Panc1 (cell line): ENCODE data around the gene GOLGA6L10. TPM values are rescaled to one million over a fixed set of nuclear protein-coding genes. Genes with fewer than 3 reads are reported as not detected.

Experiments
- ATAC-seq: fragments of 200-7000 bp; cut with Tn5 transposase; 2 replicates; pipeline ENCODE4 v1.9.1; 2020; ENCODE audit warnings: mild to moderate bottlenecking, moderate library complexity
- BruUV-seq: library from RNA; stranded (reverse); fragments of 400-500 nt; replicated peaks from 2 replicates; lab custom pipeline; 2021; lab: Mats Ljungman, UMichigan
- CTCF ChIA-PET: fragments of 300-600 bp; sonication (Branson Sonifier 250); formaldehyde crosslinking; loops from one replicate; lab custom pipeline; 2022; ENCODE audit warnings: antibody characterized with exemption; lab: Charles Lee
- POLR2A ChIA-PET: fragments of 300-600 bp; sonication (Branson Sonifier 250); formaldehyde crosslinking; loops from one replicate; lab custom pipeline; 2022; ENCODE audit warnings: antibody characterized with exemption; lab: Charles Lee
- DNase-seq: peaks from one replicate; pipeline ENCODE4 v3.0.0-alpha.2; 2010; ENCODE audit warnings: low read depth, low spot score
- H3K27ac ChIP-seq: 2 replicates; pipeline ENCODE4 v1.5.1; 2011; ENCODE audit warnings: mild to moderate bottlenecking, low read length, inconsistent platforms
- H3K27me3 ChIP-seq: fragments of 200-500 bp; sonication (Bioruptor generic); 2 replicates; pipeline ENCODE4 v1.6.0; 2014; ENCODE audit warnings: low read length, inconsistent platforms; ENCODE audit not compliant: control insufficient read depth, insufficient read depth
- H3K36me3 ChIP-seq: fragments of 200-500 bp; sonication (Bioruptor generic); 2 replicates; pipeline ENCODE4 v1.5.1; 2014; ENCODE audit warnings: inconsistent platforms, mild to moderate bottlenecking, low read length, moderate library complexity; ENCODE audit not compliant: control insufficient read depth, insufficient read depth
- H3K4me1 ChIP-seq: 2 replicates; pipeline ENCODE4 v1.5.1; 2011; ENCODE audit warnings: inconsistent platforms, mild to moderate bottlenecking, low read length, moderate library complexity; ENCODE audit not compliant: control insufficient read depth, insufficient read depth
- H3K4me3 ChIP-seq, 2 experiments: 2 replicates each; pipeline ENCODE4 v1.5.1; 2011 to 2012; ENCODE audit warnings: low read depth in 2 of 2, low read length in 2 of 2, mild to moderate bottlenecking in 2 of 2, inconsistent platforms in 1 of 2, moderate library complexity in 1 of 2
- H3K9me3 ChIP-seq: fragments of 200-500 bp; sonication (Bioruptor generic); 2 replicates; pipeline ENCODE4 v1.5.1; 2014; ENCODE audit warnings: low read depth, mild to moderate bottlenecking, inconsistent platforms, low read length, moderate library complexity; ENCODE audit not compliant: control insufficient read depth, insufficient read depth
- CTCF ChIP-seq: fragments of 450-650 bp; IDR thresholded peaks from 2 replicates; pipeline ENCODE4 v1.5.1; 2017; ENCODE audit warnings: mild to moderate bottlenecking
- POLR2AphosphoS5 ChIP-seq: IDR thresholded peaks from 2 replicates; pipeline ENCODE4 v1.6.1; 2012; ENCODE audit warnings: mild to moderate bottlenecking, low read depth, low read length, moderate library complexity
- REST ChIP-seq, 2 experiments: IDR thresholded peaks; 2 replicates each; pipeline ENCODE4 v1.6.1; 2011 to 2012; ENCODE audit warnings: low read depth in 2 of 2, control low read depth in 1 of 2, low read length in 1 of 2, mild to moderate bottlenecking in 1 of 2, moderate library complexity in 1 of 2; ENCODE audit not compliant: insufficient read depth in 1 of 2
- SIN3A ChIP-seq: IDR thresholded peaks from 2 replicates; pipeline ENCODE4 v1.6.1; 2012; ENCODE audit warnings: low read depth, mild to moderate bottlenecking, low read length, moderate library complexity, borderline replicate concordance; ENCODE audit not compliant: insufficient read depth
- TCF7L2 ChIP-seq: IDR thresholded peaks from 2 replicates; pipeline ENCODE4 v1.6.1; 2011; ENCODE audit warnings: mild to moderate bottlenecking, low read depth, low read length, inconsistent platforms
- in situ Hi-C: cut with HindIII; loops from 2 replicates; pipeline ENCODE4 v1.10.0; 2016; ENCODE audit warnings: low sequenced_read_pairs, low pct_unique_long_range_greater_than_20kb
- intact Hi-C: fragments of 100-400 bp; cut with micrococcal nuclease; formaldehyde crosslinking; loops from one replicate; pipeline ENCODE4 v1.10.0; 2022; ENCODE audit not compliant: unreplicated experiment
- total RNA-seq: library from RNA; stranded (reverse); gene quantifications from one replicate; pipeline ENCODE4 v1.2.1, GENCODE V29; 2021; ENCODE audit not compliant: unreplicated experiment

Gene GOLGA6L10
- total RNA-seq, 1 experiment from 2014 or later, result 3.5 TPM

- Histone ChIP-seq H3K9me3 (no peaks in the 10 kb centered on the region), H3K27ac (no peak overlapping the region), H3K4me1 (no peaks in the 10 kb centered on the region), H3K27me3 (no peaks in the 10 kb centered on the region), H3K36me3 (no peaks in the 10 kb centered on the region), H3K4me3 (no peak overlapping the region)
- no peak for DNase-seq
- CTCF ChIA-PET, result no interaction called here
- POLR2A ChIA-PET, result no interaction called here
- no TSS peak for BruUV-seq
- no peak for ATAC-seq
- in situ Hi-C loops, result no loop called here
- intact Hi-C loops, result no loop called here
- no peak for TF ChIP-seq CTCF
- no peak for TF ChIP-seq REST (IDR thresholded peaks at IDR 0.05; ENCODE audit: insufficient read depth in 1 of 2, low read depth in 2 of 2, low read length in 1 of 2)
- TF ChIP-seq POLR2AphosphoS5, result no peak
- TF ChIP-seq TCF7L2, result no peak
- TF ChIP-seq SIN3A, result no peak
These were observed 44.5 kb downstream of the GOLGA6L10 start for GRCh38 chr15:82304778-82305090.

GRCh38 chr15:82303956-82304777 lies 45.1 kb downstream of the GOLGA6L10 start:
- CTCF ChIA-PET, result no interaction called here
- no peaks in the 10 kb centered on the region for H3K27me3 ChIP-seq
- no peak overlapping the region for H3K4me3 ChIP-seq
- no peaks in the 10 kb centered on the region for H3K4me1 ChIP-seq
- no TSS peak for BruUV-seq
- intact Hi-C loops, result no loop called here
- no peaks in the 10 kb centered on the region for H3K9me3 ChIP-seq
- TF ChIP-seq CTCF, result no peak
- no peak for TF ChIP-seq TCF7L2
- no peak for TF ChIP-seq REST (IDR thresholded peaks at IDR 0.05; ENCODE audit: insufficient read depth in 1 of 2, low read depth in 2 of 2, low read length in 1 of 2)
- TF ChIP-seq SIN3A, result no peak
- TF ChIP-seq POLR2AphosphoS5, result no peak
- no peak overlapping the region for H3K27ac ChIP-seq
- POLR2A ChIA-PET, result no interaction called here
- ATAC-seq, result no peak
- H3K36me3 ChIP-seq, result no peaks in the 10 kb centered on the region
- in situ Hi-C loops, result no loop called here
- DNase-seq, result no peak
